CD4-positive, alpha-beta T cell treated with Interleukin-6 at 100 ng/mL for 8 hours (primary cell): ENCODE measurements around the gene MAPK4.
"Not testable (repeated sequence)": the region's sequence is repeated elsewhere in the genome, so short reads cannot be mapped to it uniquely, and the experiment has no call there.

Experiments used
- DNase-seq: peaks from one replicate; pipeline ENCODE4 v3.0.0-alpha.2; 2020; ENCODE audit warnings: mixed read lengths, low spot score

The MAPK4 gene

DNA sequence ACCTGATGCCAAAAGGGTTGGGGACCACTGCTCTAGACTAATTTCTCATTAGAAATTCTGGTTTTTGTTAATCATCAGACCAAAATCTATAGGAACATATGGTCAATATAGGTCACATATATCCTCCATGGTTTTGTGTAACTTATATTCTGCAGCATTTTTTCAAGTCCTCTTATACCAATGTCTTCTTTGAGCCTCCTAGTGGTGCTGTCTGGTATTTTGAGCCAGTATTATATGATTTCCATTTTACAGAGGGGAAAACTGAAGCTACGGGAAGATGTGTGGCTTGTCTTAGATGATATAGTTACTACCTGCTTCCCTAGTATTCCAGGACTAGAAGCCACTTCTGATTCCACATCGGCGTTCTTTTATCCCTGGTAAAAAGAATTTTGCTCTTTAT is 13.8 kb downstream of the MAPK4 start:
- no peak for DNase-seq

DNA sequence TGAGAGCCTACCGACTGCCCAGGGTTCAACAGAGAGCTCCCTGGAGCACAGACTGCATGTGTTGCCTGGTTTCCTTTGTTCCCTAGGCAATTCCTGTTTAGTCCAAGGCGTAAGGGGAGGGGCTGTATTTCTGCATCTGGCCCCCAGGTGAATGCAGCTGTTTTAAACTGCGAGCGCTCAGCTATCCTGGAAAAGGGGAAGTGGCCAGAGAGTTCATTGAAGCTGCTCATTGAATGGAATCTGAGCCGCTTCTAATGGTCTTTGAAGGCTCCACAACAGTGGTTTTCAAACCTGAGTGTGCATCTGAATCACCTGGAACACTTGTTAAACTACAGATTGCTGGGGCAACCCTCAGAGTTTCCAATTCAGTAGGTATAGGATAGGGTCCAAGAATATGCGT is 18.1 kb downstream of the MAPK4 start:
- no peak for DNase-seq

DNA sequence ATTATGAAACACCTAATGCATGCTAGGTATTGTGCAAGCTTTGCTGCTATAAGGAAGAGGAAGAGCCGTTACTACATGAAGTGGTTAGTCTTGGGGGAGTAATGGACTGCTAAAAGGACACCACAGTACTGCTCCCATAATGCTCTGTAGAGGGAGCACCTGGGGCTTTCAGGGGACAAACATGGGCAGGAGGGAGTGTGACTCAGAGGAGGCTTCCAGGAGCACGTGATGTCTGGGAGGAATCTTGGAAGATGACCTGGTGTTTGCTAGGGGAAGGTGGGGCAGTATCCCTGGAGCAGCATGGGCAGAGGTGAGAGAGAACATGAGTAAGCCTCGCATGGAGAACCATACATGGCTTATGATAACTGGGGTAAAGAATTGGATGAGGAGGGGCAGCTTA is 18.8 kb downstream of the MAPK4 start:
- DNase-seq, result no peak

DNA sequence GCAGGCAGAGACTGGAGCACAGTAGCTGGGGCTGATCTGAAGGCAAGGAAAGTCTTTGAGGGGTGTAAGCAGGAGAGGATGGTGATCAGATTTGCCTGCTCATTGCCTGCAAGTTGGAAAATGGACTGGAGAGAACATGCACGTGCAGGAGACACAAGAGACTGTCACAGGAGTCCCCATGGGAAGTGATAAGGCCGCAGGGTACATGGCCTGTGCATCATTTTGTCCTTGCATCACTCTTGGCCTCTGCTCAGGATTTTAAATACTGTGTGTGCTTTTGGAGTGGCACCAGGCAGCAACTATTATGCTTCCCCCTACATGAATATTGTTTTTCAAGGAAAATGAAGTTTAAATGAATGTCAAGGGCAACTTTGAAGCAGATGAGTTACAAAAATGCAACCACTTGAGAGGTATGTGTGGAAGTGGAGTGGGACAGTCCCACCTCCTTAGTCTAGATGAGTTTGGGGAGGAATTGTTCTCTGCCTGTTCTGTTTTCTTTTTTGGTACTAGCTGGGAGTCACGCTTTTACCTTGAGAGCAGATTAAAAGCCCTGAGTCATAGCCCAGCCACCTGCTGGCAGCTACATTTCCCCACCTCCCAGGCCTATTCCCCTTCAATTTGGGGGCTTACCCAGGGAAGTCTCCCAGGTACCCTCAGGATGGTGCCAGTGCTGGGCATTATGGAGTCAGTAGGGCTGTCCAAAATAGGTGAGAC is 19.3 kb downstream of the MAPK4 start:
- no peak for DNase-seq

DNA sequence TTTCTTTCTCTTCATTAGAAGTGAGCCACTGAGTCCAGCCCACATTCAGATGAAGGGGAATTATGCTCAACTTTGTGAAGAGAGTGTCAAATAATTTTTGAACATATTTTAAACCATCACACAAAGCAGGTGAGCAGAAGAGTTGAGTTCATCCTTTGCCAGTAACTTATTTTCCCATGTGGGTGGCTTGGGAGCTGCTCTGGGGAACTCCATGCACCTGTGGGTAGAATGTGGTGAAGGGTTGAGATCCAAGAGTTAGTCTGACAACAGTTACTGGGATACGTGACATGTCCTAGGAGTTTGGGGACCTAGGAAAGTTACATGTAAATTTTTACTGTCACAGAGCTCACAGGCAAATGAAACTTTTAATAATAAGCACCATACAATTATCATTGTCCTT is 21.6 kb downstream of the MAPK4 start:
- DNase-seq, result no peak

DNA sequence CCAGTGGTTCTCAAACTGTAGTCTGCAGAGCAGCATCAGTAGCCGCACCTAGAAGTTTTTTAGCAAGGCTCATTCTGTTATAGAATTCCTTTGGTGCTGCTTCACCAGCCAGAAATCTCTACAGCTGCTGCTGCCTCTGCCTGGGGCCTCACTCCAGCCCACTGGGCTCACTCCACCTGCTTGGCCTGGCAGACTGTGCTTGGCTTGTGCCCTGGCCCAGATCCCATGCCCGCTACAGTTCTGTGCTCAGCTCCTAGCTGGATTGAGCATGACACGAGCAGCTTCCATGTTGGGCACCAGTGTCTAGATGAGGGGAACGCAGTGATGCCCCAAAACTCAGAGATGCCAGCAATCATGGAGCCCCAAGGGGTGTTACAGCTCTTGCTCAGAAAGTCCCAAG is 22.6 kb downstream of the MAPK4 start:
- no peak for DNase-seq

DNA sequence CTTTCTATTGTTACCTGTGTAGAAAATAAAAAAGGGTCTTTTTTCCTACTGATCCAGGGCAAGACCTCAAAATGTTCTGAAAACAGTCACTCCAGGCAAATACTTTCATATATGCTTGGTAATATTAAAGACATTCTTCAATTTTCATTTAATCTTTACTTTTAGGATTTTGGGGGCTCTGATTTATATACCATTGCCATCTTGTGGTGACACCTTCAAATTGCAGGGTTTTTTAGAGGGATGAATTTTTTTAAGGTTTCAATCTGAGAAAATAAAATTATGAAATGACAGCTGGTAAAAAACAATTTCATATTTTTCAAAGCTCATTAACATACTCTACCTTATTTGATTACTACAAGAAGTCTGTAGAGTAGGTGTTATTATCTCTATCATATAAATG is 26.8 kb downstream of the MAPK4 start:
- no peak for DNase-seq

DNA sequence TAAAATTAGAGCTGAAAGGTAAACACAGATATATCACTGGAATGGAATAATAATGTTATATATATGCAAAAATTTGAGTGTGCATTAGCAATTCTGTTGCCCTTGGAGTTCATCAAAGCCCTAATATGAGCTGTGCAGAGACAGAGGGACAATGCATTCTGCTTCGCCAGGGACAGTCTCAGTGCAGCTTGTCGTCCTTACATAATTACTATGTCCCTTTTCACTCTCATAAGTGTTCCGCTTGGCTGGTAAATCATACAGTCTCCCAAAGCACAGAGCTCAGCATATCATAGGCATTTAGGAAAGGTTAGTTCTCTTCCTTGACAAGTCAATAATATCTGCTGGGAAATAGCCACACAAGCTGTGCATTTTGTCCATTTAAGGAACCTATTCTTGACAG is 30.7 kb downstream of the MAPK4 start:
- DNase-seq, result no peak

DNA sequence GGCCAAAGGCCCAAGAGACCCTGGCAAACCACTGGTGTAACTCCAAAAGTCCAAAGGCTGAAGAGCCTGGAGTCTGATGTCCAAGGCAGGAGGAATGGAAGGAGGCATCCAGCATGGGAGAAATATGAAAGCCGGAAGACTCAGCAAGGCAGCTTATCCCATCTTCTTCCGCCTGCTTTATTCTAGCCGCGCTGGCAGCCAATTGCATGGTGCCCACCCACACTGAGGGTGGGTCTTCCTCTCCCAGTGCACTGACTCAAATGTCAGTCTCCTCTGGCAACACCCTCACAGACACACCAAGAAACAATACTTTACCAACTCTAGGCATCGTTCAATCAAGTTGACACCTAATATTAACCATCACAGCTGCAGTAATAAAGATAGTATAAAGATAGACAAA is 34.1 kb downstream of the MAPK4 start:
- no peak for DNase-seq

DNA sequence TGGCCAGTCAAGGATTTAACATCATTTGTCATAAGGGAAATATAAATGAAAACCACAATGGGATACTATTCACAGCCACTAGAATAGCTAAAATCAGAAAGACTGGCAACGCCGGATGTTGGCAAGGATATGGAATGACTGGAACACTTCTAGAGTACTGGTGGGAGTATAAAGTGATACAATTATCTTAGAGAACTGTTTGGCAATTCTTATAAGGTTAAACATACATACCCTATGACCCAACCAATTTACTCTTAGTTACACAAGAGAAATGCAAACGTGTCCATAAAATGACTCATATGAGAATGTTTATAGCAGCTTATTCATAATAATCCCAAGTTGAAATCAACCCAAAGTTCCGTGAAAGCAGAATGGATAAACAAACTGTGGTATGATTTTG is 35.1 kb downstream of the MAPK4 start:
- DNase-seq, result no peak

DNA sequence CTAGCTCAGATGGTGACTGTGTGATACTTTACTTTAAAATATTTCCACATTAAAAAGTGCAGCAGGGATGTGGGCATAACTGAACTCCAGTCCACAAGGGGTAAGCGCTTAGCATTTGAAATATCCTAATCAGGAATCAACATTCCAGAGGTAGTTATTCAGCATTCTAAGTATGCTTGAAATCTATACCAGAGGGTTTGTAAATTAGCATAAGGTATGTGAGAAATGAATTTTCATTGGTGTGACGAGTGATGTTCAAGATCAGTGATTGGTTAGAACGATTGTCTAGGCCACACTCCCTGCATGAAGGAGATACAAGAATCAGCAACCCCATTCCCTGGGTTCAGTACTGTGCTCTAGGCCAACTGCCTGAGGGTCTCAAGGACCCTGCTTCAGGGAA is 42.6 kb downstream of the MAPK4 start:
- DNase-seq, result no peak

DNA sequence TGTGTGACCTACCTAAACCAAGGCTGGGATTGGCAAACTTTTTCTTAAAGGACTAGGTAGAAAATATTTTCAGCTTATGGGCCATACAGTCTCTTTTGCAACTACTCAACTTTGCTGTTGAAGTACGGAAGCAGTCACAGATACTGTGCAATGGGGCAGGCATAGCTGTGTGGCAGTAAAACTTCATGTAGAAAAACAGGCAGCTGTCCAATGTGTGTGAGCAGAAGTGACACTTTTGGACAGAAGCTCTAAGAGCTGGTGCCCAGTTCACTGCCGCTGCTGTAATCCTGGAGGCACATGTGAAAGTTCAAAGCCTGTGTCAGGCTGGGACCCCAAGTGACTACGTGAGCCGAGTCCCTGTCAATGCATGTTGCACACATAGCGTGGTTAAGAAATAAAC is 46.7 kb downstream of the MAPK4 start:
- DNase-seq, result no peak

DNA sequence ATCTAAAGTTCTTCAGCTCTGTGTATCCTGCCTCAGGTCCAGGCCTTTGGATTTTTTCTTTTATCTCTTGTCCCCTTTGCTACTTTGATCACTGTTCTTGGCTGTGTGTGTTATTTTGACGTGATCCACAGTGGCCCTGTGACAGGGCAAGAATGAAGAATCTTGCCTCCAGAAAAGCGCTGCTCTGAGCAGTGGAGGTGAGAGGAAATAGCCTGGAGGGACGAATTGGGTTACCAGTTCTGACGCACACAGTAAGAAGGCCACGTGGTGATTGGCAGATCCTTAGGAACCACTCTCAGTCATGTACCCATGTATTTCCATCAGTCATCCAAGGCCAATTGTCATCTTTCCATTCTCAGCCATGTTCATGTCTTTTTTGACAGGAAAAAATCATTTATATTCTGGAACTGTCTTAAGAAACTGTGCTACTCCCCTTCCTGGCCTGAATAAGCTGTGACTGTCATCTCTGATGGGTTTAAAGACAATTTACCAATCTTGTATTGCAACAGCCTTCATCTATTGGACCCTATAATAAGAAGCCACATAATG is 47.6 kb downstream of the MAPK4 start:
- DNase-seq, result no peak

DNA sequence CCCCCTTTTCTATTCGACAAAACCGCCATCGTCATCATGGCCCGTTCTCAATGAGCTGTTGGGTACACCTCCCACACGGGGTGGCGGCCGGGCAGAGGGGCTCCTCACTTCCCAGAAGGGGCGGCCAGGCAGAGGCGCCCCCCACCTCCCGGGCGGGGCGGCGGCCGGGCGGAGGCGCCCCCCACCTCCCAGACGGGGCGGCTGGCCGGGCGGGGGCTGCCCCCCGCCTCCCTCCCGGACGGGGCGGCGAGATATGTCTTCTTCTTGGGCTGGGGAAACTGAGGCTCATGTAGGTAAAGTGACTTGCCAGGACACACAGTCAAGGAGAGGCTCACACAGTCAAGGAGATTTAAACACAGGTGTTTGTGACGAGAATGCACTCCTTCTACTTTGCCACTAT is 49.3 kb downstream of the MAPK4 start:
- DNase-seq, result not testable (repeated sequence)

DNA sequence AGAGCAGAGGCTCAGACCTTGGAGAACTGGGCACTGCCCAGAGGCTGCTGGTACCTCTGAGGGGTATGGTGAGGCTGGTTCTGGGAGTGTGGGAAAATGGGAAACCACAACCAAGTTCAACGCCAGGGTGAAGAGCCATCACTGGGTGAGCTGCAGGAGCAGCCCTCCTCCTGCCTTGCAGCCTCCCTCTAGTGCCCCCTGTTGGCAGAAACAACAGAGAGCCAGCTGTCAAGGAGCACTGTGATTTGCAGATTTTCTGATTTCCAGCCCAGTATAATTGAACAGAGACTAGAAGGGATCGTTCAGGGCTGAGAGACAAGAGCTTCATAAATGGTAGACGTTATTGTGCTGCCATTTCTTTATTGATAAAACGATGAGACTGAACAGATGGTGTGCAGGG is 50.5 kb downstream of the MAPK4 start:
- no peak for DNase-seq

DNA sequence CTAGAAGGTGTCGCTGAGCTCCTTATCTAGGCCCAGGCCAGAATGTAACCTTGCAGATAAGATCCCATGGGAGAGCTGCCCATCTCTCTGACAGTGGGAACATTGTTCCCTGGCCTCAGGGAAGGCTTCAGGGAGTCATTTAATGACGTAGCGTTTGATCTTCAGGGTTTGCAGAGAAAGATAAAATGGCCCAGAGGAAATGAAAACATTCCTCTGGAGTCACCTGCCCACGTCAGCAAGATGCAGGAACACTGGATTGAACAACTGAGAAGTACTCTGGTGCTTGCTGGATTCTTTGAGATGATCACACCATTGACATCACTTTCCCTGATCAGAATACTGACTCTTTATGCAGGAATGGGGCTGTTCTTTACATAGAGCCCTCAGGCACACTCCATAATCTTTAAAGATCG is 51.6 kb downstream of the MAPK4 start:
- no peak for DNase-seq

DNA sequence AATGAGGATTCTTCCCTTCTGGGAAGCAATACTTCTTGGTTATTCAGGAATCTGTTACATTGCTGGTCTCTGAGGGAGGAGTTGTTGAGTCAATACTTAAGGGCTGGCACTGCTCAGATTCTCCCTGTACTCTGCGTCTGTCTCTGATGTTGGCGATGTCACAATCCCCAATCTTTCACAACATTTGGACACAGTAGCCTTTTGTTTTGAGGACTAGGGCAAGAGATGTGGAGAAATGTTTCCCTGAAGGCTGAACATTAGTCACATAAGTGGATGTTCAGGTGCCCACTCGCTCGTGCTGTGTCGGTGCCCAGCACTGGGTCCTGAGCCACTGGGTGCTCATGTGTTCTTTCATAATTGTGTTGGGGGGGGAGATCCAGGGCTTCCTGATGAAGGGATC is 55.0 kb downstream of the MAPK4 start:
- DNase-seq, result no peak

DNA sequence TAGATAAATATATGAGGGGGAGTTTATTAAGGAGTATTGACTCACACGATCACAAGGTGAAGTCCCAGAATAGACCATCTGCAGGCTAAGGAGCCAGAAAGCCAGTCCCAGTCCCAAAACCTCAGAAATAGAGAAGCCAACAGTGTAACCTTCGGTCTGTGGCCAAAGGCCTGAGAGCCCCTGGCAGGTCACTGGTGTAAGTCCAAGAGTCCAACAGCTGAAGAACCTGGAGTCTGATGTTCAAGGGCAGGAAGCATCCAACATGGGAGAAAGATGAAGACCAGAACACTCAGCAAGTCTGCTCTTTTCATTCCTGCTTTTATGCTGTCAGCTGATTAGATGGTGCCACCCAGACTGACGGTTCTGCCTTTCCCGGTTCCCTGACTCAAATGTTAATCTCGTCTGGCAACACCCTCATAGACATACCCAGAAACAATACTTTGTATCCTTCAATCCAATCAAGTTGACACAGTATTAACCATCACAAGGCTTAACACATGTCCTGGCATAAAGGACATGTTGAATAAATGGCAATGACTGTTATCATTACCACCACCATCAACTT is 56.7 kb downstream of the MAPK4 start:
- no peak for DNase-seq

DNA sequence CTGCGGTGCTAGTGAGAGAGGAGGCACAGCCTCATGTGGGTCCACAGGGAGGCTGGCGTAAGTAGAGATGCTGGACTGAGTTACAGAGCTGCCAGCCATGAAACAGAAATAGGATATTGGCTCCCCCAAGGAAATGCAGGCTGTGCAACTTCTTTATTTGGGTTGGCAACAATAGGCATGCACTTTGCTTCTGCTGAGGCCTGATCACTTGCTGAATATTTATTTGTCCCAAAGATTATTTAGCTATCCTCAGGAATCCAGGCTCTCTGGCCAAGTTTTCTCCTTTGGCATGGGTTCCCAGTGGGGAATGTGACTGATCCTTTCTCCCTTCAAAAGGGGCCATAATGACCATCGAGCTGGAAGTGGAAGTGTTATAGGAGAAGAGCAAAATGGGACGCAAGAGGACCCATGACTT is 60.0 kb downstream of the MAPK4 start:
- no peak for DNase-seq

DNA sequence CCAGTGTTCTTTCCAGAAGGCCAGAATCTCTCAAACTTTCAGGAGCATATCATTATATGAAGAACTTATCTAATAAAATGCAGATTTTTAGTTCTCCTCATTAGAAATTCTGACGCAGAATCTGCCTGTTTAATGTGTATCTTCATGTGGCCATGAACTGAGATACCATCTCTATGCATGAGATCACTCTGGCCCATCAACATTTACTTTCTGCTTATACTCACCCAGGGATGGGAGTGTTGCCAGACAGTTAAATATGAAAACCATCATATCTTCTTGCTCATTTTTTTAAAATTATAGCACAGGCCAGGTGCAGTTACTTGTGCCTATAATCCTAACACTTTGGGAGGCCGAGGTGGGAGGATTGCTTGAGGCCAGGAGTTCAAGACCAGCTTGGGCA is 60.4 kb downstream of the MAPK4 start:
- DNase-seq, result no peak

DNA sequence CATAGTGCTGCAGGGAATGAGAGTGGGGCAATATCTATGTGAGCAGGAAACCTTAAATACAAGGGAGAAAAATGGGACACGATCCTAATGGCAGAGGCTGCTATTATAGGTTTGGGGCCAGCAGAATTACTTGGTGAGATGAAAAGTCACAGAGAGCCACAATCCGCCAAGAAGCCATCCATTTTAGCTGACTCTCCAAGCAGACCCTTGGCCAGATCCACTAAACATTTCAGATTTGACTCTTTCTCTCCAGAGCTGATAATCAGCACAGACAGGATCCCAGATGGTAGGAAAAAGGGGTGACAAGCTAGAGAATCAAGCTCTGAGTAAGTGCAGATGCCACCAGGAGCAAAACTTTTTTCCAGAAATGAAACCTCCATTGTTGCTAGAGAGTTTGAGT is 61.5 kb downstream of the MAPK4 start:
- no peak for DNase-seq

DNA sequence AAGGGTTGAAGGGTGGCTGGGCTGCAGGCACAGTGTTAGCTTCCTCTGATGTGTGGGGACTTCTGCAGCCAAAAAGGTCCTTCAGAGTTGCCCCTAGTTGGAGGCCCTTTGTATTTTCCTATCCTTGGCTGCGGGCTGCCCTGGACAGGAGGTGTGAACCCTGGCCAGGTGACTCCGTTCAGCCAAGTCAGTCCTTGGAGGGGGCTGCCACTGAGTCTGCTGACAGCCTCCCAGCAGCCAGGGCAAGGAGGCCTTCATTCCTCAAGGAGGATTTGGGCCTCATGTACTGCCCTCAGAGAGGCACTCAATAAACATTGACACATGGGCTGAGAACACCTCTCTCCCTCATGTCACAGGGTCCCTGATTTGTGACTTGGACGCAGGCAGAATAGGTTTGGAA is 62.4 kb downstream of the MAPK4 start:
- DNase-seq, result no peak

DNA sequence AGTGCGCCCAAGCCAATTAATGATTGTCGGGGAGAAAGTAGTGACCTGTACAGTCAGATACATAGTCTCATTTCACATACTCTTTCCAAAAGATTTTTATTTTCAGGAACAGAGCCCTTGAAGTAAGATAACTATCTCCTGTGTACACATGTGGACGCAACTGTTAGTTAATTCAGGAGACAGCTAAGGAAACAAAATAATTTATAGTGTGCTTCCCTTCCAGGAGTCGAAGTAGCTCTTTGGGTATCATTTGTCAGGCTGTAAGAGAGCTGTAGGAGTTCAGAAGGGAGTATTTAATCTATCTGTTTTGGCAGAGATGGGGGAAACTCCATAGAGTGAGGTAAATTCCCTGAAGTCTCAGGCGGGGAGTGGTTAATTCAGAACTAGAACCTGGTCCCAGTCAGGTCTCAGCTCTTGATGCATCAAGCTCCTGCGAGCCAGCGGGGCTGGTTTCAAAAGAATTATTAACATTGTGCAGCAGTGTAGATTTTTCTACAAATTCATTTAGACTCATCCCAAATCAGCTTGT is 63.0 kb downstream of the MAPK4 start:
- no peak for DNase-seq
